ENCODE measurements around the gene SOX30.

The SOX30 gene

GRCh38 chr5:157648275-157648990 is 3.8 kb downstream of the SOX30 start:
- no peak for DNase-seq (ENCODE audit: low spot score)
- no peak for TF ChIP-seq CTCF (IDR thresholded peaks at IDR 0.05; ENCODE audit: extremely low read depth, insufficient read depth, missing control alignments)
- in situ Hi-C loops (cut with MboI; ENCODE audit: low pct_unique_long_range_greater_than_20kb, low sequenced_read_pairs, unreplicated experiment), result no loop called here

DNA sequence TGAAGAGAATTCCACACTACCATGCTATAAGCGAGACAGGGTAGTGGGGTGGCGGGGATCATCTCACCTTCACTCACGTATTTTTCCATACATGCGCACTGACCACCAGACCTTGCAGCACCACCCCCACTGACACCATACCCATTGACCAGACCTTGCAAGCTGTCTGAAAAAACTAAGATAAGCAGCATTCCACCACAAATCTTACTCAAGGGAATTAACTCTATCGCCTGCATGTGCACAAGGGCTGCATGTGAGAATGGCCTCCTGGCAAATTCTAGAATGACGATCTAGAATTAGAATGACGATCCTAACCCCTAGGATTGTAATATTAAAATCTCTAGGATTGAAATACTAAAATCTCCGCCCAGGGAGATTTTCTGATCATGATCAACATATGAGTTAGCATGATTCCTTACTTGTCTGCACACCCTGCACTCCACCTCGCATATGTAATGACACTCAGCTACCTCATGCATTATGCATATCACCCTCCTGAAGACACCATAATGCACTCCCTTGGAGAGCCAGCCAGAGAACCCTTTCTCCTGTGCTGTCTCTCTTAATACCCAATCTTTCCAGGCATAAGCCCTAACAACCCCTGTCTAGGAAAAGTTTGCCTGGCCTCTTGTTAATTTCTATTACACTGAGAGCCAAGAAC is 11.7 kb downstream of the SOX30 start:
- DNase-seq (ENCODE audit: low spot score), result no peak
- in situ Hi-C loops (cut with MboI; ENCODE audit: low pct_unique_long_range_greater_than_20kb, low sequenced_read_pairs, unreplicated experiment), result no loop called here
- TF ChIP-seq CTCF (IDR thresholded peaks at IDR 0.05; ENCODE audit: extremely low read depth, insufficient read depth, missing control alignments), result no peak

DNA sequence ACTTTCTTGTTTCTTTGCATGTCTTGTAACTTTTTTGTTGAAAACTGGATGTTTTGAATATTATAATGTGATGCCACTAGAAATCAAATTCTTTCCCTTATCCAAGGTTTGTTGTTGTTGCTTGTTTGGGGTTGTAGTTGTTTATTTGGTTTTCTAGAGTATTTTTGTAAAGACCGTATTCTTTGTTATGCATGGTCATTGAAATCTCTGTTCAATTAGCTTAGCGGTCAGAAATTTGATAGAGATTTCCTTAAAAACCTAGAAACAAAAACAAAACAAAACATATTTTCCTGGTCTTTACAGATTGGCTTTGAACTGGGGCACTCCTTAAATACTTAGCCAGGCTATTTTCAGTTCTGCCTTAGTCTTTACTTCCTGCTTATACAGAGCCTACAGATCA is 21.9 kb downstream of the SOX30 start:
- TF ChIP-seq CTCF (IDR thresholded peaks at IDR 0.05; ENCODE audit: extremely low read depth, insufficient read depth, missing control alignments), result no peak
- in situ Hi-C loops (cut with MboI; ENCODE audit: low pct_unique_long_range_greater_than_20kb, low sequenced_read_pairs, unreplicated experiment), result no loop called here
- no peak for DNase-seq (ENCODE audit: low spot score)

DNA sequence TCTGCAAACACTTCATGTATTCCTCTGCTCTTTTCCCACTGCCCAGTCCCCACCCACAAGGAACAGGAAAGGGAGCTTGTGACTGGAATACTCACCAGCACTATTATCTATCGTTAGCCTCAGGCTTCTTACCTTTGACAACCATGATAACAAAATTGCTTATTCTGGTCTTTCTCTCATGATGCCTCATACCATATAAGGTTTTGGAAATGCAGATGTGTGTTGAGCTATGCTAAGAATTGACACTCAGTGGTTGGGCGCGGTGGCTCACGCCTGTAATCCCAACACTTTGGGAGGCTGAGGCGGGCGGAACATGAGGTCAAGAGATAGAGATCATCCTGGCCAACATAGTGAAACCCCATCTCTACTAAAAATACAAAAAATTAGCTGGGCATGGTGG is 25.4 kb downstream of the SOX30 start:
- in situ Hi-C loops (cut with MboI; ENCODE audit: low pct_unique_long_range_greater_than_20kb, low sequenced_read_pairs, unreplicated experiment), result no loop called here
- no peak for DNase-seq (ENCODE audit: low spot score)
- TF ChIP-seq CTCF (IDR thresholded peaks at IDR 0.05; ENCODE audit: extremely low read depth, insufficient read depth, missing control alignments), result no peak

DNA sequence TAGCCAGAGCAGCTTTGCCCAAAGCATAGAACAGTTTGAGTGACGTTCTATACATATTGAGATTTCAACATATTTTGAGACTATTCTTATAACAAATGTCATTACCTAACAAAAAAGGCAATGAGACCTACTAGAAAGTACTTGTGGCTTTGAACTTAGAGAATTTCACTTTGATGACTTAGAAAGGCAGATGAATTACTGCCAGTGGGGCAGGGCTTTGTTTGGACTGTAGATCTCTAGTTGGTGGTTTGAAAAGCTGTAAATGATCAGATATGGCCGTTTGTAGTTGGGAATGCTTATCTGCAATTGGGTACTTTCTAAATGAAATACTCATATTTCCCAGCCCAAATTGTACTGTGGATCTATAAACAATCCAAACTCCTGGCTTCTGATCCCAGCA is 28.1 kb downstream of the SOX30 start:
- DNase-seq (ENCODE audit: low spot score), result no peak
- TF ChIP-seq CTCF (IDR thresholded peaks at IDR 0.05; ENCODE audit: extremely low read depth, insufficient read depth, missing control alignments), result no peak
- in situ Hi-C loops (cut with MboI; ENCODE audit: low pct_unique_long_range_greater_than_20kb, low sequenced_read_pairs, unreplicated experiment), result no loop called here

GRCh38 chr5:157620776-157621175 is 31.5 kb downstream of the SOX30 start:
- DNase-seq (ENCODE audit: low spot score), result no peak
- in situ Hi-C loops (cut with MboI; ENCODE audit: low pct_unique_long_range_greater_than_20kb, low sequenced_read_pairs, unreplicated experiment), result no loop called here
- TF ChIP-seq CTCF (IDR thresholded peaks at IDR 0.05; ENCODE audit: extremely low read depth, insufficient read depth, missing control alignments), result no peak

Measured in GM13977 (cell line).